GM19467 (cell line): ENCODE measurements around the gene OR10V1.

Experiments
- ATAC-seq: cut with Tn5 transposase; IDR thresholded peaks from one replicate; pipeline ENCODE4 v1.9.1; 2021; ENCODE audit warnings: mild to moderate bottlenecking, moderate library complexity; ENCODE audit not compliant: unreplicated experiment

Gene OR10V1

DNA sequence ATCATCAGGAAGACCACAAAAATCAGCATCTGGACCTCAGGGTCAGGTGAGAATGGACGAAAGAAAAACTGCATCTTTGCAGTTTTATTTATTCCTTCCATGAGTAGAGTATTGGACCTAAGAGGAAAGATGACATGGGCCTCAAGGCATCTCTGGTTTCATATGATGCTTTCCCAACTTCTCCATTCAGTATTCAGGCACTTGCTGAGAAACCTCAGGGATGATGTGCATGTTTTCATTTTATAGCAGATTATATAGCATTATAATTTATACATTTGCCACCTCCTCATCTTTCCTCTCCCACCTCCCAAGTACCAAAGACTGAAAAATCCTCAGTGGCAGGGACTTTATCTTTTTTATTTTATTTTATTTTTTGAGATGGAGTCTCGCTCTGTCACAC, at the start of gene OR10V1:
Gene OR10V1 (minus strand): TSS at position 101 of the 400 bp plus-strand sequence. CDS start 0 bp downstream, at position 101.
- no peak for ATAC-seq

DNA sequence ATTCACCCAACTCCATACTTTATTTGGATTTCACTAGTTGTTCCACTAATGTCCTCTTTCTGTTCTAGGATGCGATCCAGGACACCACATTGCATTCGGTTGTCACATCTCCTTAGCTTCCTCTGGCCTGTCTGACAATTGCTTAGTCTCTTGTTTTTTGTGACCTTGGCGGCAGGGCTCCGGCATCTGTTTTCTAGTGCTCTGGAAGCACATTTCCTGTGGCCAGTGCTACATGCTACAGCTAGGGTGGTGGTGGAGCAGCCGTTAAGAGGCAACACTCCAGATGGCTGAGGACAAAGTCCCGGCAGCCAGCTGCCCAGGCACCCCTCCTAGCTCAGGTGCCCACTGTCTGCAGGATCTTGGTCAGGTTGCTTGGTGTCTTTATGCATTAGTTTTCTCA, 48.3 kb upstream of the OR10V1 start:
- ATAC-seq, result no peak

DNA sequence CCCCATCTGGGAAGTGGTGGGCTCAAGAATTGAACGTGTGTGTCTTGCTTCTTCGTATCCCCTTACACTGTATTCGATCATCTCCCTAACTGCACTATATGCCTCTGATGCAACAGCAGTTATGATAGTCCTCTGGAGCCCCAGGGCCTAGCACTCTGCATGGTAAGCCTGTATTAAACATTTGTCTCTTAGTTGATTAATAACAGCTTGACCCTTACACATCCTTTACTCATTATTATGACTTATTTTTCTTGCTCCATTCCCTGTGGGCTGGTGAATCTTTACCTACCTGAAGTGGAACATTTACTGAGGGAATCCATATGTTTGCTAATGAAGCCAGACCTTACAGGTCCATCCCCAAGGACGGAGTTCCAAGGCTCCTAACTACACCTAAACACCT, 47.1 kb upstream of the OR10V1 start:
- no peak for ATAC-seq

GRCh38 chr11:59759900-59760299, 46.3 kb upstream of the OR10V1 start:
- no peak for ATAC-seq

DNA sequence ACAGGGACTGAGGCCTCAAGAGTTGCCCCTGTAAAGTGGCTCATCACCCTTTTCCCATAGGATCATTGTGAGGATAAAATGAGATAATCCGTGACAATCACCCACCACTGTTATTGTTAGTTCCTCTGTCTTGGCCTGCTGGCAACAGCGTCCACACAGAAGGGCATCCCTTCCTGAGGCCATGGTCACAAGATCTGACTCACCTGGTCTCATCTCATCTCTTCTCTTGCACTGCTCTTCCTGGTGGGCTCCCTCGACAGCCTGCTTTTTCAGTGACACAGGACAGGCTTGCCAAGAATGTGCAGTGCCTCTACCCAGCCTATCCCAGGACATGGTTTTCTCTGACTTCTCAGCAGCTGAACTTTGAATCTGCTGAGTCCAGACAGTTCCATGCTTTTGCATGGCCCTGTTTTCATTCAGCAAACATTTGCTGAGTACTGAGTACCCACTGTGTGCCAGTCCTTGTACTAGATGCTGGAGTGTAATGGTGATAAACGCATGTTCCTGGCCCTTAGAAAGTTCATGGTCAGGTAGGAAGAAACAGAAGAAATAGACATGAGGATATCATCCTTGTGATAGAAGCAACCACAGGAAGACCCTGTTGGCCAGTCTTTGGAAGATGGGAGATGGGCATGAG, 44.9 kb upstream of the OR10V1 start:
- no peak for ATAC-seq

- ATAC-seq, result no peak
Measured at GRCh38 chr11:59756845-59757244, 43.2 kb upstream of the OR10V1 start.

- no peak for ATAC-seq
Measured at GRCh38 chr11:59756558-59756840, 42.9 kb upstream of the OR10V1 start.

GRCh38 chr11:59755701-59756557, 42.3 kb upstream of the OR10V1 start:
- ATAC-seq, result peak; percentile 2

GRCh38 chr11:59754859-59755700, 41.4 kb upstream of the OR10V1 start, which contains the start of gene STX3:
TSS of gene STX3 (plus strand) at chr11:59755376. CDS start at chr11:59755606, 230 bp downstream.
- peak; percentile 52 for ATAC-seq

DNA sequence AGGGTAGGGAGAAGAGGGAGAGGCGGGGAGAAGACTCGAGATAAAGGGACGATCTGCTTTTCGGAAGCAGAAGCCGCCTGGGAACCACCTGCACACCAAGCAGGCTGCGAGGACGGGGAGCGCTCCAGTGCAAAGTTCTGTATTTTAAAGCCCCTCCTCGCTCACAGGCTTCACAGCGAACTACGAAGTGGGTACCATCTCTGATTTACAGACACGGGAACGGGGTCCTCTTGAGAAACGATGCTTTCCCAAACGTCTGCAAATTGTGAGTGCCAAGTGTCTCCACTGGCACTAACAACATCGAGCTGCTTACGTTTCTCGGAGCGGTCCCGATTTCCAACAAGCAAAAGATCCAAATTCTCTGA, 40.8 kb upstream of the OR10V1 start:
- peak; percentile 10 for ATAC-seq

GRCh38 chr11:59753650-59754493, 40.2 kb upstream of the OR10V1 start:
- ATAC-seq, result peak; percentile 81

DNA sequence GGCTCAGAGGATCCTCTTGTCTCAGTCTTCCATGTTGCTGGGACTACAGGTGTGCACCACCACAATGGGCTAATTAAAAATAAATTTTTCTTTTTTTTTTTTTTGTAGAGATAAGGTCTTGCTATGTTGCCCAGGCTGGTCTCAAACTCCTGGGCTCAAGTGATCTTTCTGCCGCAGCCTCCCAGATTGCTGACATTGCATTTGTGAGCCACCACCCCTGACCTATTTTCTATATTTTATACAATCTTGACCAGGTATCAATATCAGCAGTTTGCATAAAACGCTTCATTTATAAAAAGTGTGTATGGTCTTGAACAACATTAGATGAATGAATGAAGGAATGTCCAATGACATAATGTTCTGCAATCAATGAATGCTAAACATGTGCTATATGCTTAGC, 32.5 kb upstream of the OR10V1 start:
- ATAC-seq, result no peak

DNA sequence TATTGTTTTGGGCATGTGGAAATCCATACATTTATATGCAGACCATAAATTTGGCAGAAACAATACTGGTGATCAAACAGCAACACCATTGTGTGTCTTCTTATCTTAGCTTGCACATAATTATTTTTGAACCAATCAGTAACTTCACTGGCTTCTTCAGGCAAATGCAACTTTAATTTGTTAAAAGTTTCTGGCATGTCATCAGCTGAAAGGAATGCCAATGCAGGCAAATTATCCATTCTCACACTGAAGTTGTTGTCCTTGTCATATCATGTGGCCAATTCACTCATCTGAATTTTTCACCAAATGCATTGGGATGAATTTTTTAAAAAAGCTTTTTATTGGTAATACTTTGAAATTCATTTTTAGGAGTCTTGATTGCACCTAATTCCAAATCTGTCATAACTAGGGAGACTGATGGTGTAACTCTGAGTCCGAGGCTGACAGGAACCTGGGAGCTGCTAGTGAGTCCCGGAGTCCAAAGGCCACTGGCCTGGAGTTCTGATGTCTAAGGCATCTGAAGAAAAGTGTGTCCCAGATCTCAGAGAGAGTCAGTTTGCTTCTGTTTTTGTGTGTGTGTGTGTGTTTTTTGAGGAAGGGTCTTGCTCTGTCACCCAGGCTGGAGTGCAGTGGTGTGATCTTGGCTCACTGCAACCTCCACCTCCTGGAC, 17.4 kb upstream of the OR10V1 start:
- no peak for ATAC-seq

GRCh38 chr11:59729834-59730233, 16.2 kb upstream of the OR10V1 start:
- ATAC-seq, result no peak

DNA sequence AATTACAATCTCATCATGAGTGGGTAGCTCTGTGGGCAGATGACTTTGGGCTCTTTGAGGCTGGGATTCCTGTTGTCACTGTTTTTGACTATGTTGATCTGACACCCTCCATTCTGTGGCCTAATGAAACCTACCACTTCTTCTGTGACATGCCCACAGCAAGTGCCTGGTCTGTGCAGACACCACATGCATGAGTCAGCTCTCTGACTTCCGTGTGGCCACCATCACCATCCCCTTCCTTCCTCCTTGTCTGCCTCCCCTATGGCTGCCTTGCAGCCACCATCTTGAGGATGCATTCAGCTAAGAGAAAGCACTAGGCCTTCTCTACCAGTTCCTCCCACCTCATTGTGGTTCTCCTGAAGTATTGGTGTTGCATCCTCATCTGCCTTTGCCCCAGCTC, 15.3 kb upstream of the OR10V1 start:
- no peak for ATAC-seq

DNA sequence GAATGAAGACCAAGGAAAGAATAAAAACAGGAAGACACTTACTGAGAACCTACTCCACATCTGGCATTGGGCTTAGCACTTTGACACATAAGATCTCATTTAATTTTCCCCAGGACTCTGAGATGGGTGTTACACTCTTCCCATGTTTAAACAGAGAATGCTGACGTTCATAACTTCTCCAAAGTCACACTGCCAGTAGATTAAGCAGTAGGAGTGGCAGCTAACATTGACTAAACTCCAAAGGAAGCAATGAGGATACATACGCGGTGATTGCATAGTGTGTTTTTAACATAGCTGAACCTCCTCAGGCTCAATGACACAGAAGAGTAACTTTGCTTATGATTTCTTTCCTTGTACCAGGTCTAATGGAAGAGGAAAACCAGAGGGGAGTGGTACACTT, 14.5 kb upstream of the OR10V1 start:
- ATAC-seq, result no peak

DNA sequence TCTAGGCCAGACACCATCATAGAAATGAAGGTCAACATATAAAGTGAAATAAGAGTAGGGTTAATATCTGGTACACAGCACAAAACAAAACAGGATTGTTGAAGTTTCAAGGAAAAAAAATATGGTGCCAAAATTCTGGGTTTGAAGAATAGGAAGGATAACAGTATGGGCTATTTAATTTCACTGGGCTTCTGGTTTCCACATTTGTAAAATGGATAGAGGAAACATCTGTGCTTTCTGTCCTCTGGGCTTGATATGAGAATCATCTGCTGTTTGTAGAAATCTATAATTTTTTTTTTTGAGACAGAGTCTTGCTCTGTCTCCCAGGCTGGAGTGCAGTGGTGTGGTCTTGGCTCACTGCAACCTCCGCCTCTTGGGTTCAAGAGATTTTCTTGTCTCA, 13.8 kb upstream of the OR10V1 start:
- no peak for ATAC-seq

- no peak for ATAC-seq
Measured at GRCh38 chr11:59724066-59724465, 10.4 kb upstream of the OR10V1 start.

DNA sequence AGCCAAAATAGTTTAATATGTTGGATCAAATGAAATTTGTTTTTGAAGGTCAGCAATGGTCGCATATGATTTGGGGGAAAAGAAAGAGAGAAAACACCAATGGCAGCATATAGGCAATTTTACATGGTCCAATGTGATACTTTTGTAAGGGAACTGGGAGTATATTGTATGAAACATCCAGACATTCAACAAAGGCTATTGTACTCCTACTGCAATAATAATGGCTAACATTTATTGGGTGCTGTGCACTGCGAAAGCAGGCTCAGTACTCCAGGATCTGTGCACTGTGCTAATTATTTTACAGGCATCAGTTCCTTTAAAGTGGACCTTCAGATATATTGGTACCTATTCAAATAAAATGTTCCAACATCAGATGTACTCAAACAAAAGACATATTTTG, 5.9 kb upstream of the OR10V1 start:
- ATAC-seq, result no peak

GRCh38 chr11:59716051-59716450, 2.4 kb upstream of the OR10V1 start:
- no peak for ATAC-seq
